ENCODE data around the gene FAM120A.

FAM120A gene

DNA sequence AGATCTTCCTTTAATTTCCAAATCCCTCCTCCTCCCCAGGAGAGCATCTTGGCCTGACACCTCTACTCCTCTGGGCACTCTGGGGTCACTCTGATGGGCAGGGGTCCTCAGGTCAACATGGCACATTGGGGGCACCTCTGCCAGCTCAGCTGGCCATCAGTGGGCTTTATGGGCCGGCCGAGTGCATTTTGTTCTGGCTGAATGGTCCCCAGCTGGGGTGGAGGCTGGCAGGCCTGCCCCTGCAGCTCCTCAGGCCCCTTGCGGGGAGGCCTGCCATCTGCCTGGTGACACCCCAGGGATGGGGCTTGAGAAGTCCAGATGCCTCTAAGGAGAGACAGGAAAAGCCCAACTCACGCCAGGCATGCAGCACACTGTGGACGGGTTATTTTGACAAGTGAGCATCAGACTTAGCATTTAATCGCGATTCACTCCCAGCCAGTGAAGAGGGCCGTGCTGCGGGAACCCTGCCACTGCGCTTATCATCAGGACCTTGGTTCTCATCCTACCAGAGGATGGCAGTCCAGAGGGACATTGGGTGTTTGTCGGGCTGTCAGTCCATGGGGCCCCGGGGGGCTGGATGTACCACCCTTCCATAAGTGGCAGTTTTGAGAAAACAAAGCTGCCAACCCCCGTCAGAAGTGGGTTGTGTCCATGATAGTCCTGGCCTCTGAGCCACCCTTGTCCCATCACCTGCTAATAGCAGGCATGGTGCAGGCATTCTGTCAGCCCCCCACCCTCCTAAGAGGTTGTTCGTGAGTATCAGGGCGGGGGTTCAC lies 146.6 kb downstream of the FAM120A start:
- DNase-seq, result no peak

DNA sequence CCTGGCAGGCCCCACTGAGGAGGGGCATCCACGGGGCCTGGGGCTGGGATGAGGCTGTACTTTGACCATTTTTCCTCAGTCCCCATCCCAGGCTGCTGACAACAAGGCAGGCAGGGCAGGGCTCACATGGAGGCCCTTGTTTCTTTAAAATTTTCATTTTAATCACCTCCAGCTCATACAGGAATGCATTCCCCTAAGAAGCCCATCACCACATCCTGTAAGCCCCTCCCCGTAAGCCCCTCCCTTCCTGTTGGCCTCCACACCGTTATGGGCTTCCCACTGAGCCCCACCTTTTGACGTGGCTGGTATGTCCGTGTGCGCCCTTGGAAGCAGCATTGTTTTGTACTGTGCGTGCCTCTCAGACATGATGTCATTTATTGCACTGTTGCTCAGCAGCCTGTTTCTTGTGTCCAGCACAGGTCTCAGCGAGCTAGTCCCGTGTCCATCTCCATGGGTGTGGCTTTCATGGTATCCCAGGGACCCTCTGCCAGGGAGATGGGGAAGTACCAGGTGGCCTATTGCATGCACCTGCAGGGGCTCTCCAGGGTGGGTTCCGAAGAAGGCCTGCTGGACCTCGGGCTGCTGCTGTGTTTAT lies 147.3 kb downstream of the FAM120A start:
- no peak for DNase-seq

DNA sequence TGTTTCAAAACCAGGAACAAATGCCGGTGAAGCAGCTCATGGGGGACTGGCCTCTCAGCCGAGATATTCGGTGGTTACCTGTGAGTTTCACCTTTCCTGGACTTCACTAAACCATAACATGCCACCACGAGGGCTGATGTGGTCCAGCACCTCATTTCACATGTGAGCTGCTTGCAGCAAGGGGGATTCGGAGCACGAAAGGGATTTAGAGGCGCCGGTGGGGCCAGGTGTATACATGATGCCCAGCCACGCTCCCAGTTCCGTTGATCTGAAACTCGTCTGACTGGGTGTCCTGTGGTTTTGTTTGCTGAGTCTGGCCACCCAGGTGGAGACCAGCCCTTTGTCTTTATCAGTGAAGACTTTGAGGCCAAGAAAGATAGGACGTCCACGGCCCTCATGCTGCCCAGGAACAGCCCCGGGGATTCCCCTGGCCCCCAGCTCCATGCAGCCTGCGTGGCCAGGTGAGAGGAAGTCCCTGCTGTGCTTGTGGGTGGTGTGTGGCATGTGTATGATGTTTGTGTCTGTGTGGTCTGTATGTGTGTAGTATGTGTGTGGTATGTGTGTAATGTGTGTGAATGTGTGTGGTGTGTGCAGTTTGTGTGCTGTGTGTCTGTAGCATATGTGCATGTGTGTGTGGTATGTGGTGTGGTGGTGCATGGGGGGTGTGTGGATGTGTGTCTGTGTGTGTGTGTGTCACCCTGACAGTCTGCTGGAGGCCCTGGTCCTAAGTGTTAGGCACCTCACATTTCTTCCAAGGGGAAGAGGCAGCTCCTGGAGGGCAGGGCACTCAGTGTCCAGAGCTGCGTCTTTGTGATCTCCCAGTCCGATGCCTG lies 148.3 kb downstream of the FAM120A start:
- DNase-seq, result no peak

DNA sequence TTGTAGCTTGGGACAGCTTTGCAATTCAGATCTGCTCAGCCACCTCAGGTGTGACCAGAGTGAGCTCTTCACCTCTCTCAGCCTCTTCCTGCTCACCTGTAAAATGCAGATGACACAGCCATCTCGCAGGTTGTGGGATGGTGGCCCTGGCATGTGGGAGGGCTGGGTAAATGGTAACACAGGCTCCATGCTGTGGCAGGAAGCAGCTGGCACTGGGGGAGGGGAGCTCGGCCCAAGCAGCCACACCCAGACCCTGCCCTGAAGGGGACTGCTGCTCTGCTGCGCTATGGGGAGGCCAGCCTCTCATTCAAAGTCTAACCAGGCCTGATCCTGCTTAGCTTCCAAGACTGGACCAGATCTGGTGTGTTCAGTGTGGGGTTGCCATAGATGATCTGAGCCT lies 149.0 kb downstream of the FAM120A start:
- no peak for DNase-seq

DNA sequence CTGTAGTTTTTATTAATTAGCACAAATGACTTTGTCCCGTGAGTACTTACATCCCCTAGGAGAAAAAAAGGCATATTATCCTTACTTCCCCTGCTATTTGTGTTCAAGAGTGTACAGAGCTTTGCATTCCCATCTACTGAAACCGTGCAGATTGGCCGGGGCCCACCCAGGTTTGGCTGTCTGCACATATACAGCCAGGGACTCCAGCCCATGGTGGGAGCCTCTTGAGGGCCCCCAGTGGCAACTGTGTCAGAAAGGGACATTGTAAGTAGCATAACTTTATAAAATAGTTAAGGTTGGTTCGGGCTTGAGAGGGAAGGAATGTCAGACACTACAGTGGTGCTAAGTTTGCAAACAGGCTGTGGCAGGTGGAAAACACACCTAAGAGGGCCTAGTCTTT lies 149.6 kb downstream of the FAM120A start:
- DNase-seq, result no peak

DNA sequence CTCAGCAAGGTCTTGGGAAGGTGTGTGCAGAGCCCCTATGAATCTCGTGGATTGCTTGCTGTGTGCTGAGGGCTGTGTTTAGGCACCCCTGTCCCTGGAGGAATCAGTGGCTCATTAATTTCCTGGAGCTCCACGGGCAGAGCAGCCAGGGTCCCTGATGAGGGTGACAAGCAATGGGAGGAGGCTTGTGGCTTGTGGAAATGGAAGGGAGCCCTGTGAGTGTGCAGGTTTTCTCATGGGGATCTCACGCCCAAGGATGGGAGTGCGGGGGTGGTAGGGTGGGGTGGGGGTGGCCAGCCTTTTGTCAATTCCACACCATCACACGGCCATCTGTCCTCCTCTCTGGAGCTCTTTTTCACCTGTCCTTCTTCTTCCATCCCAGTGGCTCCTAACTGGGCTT lies 150.2 kb downstream of the FAM120A start:
- no peak for DNase-seq

DNA sequence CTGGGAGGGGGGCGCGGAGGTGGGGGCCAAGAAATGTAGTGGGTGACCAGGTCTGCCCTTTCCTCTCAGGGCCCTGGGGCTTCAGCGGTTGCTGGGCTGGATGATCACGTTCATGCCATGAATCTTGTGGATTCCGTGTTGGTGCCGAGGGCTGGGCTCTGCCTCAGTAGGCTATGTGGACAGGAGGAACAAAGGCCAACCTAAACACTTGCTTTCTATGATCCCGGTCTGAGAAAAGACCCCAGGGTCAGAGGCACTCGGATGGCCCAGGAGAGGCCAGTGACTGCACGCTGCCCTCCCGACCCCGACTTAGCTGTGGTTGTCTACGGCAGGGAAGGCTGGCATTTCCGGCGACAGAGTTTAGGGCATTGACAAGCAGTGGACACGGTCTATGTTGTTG lies 151.5 kb downstream of the FAM120A start:
- DNase-seq, result no peak

DNA sequence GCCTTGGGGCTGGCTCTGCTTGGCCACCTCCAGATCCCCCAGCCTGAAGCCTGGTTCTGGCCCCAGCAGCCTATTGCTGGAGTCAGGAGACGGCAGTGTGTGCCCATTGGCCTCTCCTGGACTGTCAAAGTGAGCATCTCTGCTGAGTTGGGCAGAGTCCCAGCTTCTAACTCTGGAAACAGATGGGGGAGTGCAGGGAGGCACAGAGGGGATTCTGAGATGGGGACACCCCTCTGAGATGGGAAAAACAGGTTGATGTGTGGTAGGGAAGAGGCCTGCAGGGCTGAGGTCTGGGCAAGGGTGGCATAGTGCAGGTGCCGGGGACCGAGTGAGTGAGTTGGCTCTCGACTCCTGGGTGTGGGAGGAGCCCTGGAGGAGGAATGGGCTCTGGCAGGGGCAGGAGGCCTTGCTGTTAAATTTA lies 152.4 kb downstream of the FAM120A start:
- no peak for DNase-seq

DNA sequence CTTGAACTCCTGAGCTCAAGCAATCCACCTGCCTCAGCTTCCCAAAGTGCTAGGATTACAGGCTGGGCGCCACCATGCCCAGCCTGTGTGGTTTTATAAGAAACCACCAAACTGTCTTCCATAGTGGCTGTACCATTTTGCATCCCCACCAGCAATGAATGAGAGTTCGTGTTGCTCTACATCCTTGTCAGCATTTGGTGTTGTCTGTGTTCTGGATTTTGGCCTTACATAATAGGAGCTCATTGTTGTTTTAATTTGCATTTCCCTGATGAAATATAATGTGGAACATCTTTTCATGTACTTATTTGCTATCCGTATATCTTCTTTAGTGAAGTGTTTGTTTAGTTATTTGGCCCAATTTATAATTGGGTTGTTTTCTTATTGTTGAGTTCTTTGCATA lies 154.7 kb downstream of the FAM120A start:
- no peak for DNase-seq

DNA sequence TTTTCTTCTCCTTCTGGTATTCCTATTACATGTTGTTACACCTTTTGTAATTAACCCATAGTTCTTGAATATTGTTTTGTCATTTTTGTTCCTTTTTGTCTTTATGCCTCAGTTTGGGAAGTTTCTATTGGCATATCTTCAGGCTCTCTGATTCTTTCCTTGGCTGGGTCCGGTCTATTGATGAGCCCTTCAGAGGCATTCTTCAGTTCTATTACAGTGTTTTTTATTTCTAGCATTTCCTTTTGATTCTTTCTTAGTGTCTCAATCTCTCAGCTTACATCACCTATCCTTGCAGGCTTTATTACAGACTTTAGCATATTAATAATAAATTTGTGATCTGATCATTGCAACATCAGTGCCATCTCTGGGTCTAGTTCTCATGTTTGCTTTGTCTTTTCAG lies 158.7 kb downstream of the FAM120A start:
- no peak for DNase-seq

DNA sequence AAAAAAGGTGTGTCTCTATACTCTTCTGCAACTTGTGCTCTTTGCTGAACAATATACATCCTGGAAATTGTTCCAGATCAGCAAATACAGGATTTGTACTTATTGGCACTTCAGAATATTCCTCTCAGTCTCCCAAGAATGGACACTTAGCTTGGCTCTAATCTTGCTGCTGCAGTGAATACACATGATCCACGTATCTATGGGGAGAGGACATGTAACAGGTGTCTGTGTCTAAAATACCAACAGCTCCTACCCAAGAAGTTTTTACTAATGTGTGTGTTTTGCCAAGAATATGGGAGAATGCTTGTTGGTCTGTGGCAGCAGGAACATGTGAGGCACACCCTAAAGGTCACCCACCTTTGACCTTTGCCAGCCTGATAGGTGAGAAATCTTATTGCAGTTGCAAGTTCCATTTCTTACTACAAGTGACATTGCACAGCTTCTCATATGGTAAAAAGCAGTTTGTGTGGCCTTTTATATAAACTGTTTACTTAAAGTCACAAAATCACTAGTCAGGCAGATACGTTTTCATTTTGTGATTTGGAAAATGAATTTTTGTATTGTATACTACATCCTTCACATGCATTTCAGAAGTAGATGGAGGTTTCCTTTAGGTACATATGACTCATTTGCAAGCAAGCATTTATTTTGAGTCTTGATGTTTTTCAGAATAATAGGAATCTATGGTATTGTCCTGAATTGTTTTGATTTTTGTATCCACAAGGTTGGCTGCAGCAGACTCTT lies 160.7 kb downstream of the FAM120A start:
- no peak for DNase-seq

DNA sequence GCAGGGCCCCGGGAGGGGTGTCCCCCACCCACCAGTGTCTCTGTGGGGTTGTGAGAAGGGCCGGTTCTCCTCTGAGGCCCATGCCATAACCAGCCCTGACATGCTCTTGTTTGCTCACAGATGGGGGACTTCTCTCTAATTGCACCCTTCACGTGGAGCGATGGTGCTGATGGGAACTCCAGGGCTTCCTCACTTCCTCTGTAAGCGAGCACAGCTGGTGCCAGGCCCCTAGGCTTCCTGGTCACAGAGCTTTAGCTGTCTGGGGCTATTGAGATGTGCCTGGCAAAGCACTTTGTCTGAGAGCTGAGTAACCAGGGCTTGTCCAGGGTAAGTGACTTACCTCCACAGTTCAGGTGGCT lies 161.3 kb downstream of the FAM120A start:
- DNase-seq, result peak; percentile 41

DNA sequence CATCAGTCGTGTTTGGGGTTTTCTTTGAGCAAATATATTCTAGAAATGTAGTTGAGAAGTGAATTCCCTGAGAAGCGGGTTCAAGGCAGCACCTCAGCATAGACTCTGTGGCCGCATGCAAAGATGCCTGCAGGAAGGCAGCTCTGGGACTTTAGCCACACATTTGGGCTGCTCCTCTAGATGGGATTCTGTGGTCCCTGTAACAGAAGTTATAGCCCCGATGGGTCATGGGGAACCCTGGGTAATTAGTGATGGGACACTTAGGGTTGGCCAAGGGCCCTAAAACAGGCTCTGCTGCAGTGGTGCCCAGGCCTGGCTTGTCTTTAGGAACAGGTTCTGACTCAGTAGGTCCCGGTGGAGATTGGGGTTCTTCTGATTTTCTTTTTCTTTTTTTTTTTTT lies 161.7 kb downstream of the FAM120A start:
- DNase-seq, result no peak

DNA sequence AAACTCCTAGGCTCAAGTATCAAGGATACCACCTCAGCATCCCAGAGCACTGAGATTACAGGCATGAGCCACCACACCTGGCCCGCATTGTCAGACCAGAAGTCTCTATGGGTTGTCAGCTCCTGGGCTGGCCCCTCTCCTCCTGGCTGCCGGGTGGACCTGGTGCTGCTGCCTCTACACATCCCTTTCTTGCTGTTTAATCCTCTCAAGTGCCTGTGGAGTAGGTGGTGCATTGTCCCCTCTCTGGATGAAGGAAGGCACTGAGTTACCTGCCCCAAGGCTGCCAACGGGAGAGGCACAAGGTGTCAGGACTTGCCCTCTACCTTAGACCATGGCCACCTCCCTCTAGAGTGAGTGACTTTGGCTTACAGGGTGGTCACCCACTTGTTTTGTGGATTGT lies 162.3 kb downstream of the FAM120A start:
- DNase-seq, result no peak

DNA sequence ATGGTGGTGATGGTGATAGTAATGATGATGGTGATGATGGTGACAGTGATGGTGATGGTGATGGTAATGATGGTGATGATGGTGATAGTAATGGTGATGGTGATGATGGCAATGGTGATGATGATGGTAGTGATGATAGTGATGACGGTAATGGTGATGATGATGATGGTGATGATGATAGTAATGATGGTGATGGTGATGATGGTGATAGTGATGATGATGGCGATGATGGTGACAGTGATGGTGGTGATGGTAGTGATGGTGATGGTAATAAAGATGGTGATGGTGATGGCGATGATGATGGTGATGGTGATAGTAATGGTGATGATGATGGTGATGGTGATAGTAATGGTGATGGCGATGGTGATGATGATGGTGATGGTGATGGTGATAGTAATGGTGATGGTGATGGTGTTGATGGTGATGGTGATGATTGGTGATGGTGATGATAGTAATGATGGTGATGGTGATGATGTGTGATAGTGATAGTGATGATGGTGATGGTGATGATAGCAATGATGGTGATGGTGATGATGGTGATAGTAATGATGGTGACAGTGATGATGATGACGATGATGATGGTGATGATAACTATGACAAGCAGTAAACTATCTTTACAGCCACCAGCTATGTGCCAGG lies 163.5 kb downstream of the FAM120A start:
- DNase-seq, result no peak
